NAMALWA (cell line): ENCODE measurements around the gene ATF4.
"Not testable (repeated sequence)": the region's sequence is repeated elsewhere in the genome, so short reads cannot be mapped to it uniquely, and the experiment has no call there.

ENCODE experiments used
- DNase-seq: peaks from one replicate; pipeline ENCODE4 v3.0.0-alpha.2; 2015; ENCODE audit warnings: low spot score

ATF4 gene

DNA sequence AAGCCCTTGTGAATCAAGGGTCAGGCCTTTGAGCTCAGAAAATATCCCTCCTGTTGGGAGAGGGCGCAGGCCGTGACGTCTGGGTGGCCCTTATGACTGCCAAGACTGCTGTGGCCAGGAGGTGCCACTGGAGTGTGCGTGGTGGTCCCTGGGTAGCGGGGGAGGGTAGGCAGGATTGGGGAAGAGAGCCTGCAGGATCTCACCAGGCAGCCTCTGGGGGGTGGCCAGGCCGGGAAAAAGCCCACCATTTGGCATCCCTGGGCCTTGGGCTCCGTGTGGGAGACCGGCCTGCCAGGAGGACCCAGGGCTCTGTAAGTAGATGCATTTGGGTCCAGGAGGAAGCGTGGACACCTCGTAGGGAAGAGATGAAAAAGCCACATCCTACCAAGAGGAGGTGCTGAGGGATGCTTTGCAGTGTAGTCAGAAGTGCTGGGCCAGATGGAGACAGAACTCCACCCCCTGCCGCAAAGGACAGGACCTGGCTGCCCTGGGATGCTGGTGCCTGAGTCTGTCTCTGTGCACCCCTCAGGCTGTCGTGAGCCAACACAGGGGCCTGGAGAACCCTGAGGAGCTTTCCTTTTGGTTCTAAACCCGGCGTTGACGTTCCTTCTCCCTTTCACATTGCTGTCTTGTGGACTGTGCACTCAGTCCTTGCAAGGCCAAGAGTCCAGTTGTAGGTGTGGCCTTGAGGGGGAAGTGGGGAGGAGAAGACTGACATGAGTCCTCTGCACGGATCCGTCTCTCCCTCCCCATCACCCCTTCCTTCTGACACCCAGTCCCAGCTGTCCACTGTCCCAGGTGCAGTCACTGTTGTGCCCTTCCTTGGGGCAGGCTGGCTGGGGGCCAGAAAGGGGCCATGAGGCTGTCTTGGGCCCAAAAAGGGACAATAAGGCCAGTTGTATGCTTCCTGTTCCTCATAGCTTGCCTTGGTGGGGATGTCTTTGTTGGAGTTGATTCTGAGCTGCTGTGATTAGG, 31.0 kb upstream of the ATF4 start:
- DNase-seq: no peak

DNA sequence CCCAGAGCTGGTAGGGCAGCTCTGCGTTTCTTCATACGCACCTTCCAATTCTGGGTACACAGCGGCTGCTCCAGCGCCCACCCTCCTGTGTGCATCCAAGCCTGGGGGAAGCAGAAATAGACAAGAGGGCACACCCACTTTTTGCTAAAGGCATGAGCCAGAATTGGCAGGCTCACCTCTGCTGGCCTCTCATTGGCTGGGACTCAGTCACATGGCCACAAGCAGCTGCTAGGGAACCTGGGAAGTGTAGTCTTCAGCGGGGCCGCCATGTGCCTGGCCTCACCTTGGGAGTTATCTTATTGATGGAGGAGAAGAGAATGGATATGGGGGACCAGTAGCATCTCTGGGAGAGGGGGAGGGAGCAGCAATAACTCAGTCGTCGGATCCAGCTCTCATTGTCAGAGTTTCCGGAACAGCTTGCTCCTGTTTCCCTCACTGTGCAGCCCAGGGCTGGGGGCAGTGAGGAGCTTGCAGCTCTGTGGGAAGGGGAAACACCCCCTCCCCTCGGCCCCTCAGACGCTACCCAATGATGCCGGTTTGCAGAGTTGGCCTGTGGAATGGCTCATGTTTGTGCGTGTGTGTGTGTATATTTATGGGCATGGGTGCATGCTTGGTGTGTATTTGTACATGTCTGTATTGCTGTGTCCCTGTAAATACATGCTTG, 30.1 kb upstream of the ATF4 start:
- DNase-seq: peak; percentile 93

DNA sequence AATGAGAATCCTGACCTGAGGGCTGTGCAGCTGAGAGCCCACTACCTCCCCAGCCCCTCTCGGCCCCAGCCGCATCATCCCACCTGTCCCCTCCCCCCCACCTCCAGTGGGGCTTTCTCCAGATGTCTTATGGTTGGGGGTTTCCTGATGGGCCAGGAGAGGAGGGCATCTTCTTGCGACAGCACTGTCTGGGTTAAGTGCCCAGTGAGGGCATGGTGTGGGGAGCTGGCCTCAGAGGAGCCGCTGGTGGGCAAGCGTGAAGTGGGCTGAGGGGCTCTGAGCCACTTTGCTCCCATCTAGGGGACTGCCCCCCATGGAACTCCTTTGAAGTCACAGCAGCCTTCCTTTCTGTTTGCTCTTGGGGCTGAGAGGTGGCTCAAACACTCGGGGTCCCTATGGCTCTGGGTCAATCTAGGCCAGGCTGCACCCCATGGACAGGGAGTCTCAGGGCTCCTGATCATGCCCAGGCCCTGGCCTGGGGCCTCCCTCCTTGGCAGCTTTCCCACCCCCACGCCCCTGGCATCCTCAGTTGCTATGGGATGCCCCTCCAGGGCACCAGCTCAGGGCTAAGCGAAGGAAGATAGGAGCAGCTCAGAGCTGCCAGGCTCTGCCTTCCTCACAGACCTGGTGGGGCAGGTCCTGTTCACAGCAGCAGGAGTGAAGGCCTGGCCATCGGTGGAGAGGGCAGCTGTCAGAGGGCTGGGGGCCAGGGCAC, 29.2 kb upstream of the ATF4 start:
- no peak for DNase-seq

DNA sequence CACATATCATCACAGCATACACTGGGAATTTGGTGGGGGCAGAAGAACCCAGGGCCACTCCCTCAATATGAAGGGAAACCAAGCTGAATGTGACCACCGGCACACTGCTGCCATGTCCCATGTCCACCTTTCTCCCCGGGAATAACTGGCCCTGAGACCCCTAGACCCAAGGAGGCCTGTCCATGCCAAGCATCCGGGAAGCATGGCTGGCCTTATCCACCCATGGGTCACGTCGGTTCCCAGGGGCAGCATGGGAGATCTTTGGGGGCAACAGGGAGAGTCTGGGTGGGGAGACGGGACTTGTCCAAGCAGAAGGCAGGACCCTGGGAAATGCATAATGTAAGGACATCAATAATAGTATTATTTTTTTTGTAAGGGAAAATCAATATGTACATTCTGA, 28.7 kb upstream of the ATF4 start:
- no peak for DNase-seq

DNA sequence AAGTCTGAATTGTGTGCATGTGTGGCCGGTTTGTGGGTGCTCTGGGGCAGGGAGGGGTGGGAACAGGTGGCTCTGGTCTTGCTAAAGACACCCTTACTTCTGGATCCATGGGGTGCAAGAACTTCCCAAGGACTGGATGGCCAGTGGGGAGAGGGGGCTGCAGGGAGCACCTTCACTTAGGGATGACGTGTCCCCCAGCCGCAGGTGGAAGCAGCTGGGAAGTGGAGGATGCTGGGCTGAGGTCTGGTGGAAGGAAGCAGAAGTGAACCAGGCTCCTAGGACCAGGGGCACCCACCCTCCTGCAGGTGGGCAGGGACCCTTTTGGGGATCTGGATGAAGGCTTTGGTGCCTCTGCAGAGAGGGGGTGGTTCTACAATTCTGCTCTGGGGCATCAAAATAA, 28.2 kb upstream of the ATF4 start:
- DNase-seq: no peak

DNA sequence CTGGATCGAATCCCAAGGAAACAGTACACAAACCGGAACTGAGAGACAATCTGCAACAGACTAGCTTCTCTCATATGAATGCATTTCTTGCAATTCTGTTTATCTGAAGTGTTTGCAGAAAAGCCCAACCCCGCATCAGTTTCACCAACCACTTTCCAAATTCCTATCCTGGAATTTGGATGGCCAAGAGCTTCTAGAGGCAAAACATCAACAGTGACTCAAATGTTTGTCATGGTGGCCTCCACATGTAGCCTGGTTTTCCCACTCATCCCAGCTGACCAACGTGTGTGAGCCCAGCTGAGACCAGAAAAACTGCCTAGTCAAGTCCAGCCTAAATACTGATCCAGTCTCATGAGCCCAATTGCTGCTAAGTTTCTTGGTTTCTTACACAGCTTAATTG, 26.6 kb upstream of the ATF4 start:
- no peak for DNase-seq

DNA sequence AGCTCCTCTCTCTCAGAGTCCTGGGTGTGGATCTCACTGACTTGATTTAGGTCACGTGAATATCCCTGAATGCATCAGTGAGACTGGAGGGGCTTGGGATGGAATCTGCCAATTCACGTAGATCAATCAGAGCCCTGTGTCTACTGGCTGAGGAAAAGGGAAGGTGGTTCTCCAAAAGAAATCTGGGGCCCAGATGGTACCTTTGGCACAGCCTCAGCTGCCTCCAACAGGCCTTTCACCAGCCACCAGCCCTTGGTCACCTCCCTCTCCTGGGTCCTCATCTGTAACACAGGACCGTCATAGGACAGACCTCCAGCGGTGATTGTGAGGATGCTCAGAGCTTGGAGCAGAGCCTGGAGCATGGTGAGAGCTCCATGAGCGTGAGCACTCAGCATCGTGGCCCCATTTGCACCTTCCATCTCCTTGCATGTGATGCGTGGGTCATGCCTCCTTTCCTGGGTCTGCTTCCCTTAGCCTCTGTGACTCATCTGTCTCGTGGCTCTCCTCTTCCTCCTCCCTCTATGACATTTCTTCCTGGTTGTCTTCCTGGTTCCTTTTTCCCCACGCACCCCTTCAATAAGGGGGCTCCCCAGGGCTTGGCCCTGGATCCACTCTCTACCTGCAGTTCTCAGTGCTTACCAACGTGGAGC, 25.8 kb upstream of the ATF4 start:
- no peak for DNase-seq

DNA sequence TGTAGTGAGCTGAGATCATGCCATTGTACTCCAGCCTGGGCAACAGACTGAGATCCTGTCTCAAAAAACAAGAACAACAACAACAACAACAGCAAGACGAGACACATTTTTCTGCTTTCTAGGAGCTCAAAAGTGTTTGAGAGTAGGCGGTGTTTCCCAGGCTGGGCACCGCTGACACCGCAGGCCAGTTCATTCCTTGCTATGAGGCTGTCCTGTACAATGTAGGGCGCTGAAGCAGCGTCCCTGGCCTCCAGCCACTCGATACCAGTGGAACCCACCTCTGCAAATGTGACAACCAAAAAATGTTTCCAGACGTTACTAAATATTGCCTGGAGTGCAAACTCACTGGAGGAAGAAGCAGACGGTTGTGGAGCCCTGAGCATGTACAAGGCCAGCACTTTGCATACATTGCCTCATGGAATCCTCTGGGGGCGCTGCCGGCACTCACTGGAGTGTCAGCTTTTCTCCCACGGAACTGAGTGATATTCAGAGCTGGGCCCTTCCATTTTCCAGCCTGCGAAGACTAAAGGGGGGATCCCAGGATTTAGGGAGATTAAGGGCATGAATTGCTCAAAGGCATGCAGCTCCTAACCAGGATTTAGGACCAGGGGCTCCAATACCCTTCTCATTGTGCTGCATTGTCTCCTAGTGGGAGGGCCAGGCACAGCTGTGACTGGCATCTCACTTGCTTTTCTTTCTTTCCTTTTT, 24.1 kb upstream of the ATF4 start:
- DNase-seq: peak; percentile 83

DNA sequence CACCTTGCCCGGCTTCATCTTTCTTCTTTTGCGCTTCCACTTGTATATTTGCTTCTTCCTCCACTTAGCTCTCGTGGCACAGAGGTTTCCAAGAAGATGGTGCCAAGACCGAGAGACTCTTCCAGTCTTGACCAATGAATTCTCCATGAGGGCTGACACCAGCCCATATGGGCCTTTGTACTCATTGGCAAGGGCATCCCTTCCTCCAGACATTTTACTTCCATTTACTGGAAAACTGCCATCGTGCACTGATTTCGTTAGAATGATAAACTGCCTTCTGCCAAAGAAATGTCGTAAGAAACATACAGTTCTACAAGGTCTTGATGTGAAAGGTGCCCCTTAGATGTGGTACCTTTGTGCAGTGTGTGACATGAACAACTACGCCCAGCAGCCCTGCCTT, 22.9 kb upstream of the ATF4 start:
- no peak for DNase-seq

DNA sequence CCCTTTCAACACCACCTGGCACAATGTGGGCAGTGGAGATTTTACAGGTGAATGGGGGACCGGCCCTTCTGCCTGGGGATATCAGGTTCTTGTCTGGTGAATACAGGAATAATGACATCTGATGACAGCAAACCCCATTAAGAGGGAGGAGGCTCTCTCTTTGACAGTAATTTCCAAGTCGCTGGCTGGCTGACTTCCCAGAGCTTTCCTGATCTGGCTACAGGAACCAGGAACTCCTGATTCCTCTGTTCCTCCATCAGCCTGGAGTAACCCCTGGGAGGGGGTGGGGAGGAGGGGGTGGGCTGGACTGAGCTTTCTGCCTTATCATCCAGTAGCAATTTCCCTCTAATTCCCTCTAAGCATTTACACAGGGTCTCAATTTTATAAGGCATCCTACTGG, 22.0 kb upstream of the ATF4 start:
- DNase-seq: no peak

DNA sequence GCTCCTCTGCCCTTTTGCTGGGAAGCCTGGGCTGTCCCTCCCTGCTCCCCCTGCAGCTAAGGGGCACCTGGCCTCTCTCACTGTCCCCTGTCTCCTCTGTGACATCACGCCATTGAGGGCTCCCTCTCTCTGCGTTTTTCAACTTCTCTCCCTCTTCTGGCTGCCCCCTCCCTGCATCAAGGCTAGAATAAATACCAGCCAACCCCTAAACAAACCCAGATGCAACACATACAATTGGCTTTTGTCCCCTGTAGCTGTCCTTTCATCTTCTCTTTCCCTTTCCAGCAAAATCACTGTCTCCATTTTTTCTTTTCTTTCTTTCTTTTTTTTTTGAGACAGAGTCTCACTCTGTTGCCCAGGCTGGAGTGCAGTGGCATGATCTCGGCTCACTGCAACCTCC, 21.6 kb upstream of the ATF4 start:
- DNase-seq: no peak

DNA sequence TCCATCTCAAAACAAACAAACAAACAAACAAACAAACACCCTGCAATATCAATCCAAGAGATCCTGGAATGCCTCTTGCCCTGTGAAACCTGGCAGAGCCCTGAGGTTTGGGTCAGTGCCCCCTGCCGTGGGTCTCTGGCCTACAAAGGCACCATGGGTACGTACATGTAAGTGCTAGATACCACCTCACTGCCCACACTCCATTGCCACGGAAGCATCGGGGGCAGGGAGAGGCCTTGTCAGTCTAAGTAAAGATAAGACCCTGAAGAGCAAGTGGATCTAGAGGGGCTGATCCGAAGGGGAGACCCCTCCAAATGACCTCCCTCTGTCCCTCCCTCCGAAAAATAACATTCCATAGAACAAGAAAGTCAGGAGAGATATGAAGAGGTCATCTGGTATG, 20.3 kb upstream of the ATF4 start:
- no peak for DNase-seq

DNA sequence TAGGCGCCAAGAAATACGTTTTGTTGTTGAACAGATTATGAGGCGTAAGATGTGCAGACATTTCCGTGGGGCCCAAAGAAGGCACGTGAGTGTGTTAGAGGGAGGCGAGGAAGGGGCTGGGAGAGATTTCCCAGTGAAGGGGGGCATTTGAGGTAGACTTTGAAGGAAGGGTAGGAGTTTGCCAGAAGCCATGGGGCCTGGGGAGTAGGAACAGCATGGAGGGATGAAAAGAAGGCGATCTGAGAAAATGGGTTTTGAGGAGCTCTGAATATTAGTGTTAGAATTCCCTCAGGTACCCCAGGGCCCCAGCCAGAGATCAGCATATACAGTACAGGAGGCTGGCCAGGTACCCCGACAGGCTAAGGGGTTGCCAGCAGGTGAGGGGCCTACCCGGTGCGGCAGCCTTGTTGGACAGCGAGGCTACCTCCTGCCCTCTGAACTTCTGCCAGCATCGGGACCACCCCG, 18.7 kb upstream of the ATF4 start:
- no peak for DNase-seq

DNA sequence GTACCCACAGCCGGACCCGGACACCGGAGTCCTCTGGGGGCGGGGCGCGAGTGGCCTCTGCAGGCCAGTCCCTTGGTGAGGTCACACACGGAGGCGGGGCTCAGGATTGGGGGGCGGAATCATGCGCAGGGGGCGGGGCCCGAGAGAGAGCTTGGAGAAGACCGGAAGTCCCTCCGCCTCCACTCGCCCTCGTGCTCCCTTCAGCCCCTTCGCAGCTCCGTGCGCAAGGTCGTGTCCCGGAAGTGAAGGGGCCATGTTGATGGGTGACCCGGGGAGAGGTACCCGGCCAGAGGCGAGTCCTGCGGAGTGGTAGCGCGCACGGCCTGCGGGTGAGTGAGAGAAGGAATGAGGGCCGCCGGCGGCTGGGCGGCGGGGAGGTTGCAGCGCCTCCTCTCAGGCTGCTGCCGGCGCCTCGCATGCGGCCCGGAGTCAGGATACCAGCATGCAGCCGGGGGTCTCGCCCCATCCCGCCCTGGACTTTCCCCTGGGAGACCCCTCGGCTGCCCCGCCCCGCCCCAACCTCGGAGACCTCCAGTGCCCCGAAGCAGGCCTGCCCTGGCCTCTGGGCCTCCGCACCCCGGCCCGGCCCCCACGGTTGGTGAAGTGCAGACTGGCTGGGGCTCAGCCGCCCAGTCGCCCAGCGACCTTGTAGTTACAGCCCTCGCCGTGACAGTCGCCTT, 18.1 kb upstream of the ATF4 start, which contains the start of gene MIEF1:
MIEF1 (plus strand) TSS at position 182 of the 680 bp plus-strand sequence. CDS start 9,005 bp downstream, outside the sequence.
- DNase-seq: peak; percentile 97

DNA sequence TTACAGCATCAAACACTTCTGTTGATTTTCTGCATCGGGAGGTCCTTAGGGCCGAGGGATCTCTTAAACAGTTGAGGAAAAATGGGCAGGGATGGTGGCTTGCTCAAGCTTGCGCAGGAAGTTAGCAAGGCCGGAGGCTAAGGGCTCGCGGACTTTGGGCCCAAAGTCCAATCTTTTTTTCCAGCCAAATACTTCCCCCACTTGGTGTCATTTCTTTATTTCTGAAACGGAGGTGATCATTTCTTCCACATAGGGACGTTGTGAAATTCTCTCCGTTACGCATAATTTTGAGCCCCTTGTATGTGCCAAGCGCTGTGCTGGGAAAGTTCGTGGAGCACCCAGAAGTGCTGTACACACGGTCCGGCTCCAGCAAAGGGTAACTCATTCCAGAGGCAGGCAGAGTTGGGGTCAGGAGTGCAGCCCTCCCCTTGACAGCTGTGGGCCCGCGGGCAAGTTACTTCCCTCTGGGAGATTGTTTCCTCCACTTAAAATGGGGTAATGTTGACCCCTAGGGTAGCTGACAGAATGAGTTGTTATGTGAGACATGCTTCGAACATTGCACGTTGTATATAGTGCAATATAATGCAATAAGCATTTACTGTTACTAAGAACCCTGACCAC, 17.5 kb upstream of the ATF4 start:
- DNase-seq: peak; percentile 34

DNA sequence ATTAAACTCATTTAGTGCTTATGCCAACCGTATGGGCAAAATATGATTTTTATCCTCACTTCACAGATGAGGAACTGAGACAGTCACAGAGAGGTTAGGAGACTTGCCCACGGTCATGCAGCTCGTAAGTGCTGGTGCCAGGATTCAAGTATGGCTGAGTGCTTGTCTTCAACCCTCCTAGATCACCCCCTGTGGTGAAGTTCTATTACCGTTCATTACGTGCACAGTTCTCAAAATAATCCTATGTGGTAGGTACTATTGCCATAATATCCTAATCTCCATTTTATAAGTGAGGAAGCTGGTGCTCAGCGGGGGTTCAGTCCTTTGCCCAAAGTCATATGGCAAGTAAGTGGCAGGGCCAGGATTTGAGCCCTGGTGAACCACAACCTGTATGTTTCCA, 16.7 kb upstream of the ATF4 start:
- DNase-seq: peak; percentile 59

DNA sequence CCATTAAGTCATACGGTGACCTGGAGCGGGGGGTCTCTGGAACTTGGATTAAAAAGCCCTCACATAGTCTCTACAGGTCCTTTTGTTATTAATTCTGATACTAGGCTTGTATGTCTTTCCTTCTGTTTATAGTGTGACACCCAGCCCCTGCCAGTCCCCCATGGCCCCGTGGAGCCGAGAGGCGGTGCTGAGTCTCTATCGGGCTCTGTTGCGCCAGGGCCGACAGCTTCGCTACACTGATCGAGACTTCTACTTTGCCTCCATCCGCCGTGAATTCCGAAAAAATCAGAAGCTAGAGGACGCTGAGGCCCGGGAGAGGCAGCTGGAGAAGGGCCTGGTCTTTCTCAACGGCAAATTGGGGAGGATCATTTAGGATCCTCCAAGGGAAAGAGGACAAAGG, 16.3 kb upstream of the ATF4 start:
- no peak for DNase-seq

DNA sequence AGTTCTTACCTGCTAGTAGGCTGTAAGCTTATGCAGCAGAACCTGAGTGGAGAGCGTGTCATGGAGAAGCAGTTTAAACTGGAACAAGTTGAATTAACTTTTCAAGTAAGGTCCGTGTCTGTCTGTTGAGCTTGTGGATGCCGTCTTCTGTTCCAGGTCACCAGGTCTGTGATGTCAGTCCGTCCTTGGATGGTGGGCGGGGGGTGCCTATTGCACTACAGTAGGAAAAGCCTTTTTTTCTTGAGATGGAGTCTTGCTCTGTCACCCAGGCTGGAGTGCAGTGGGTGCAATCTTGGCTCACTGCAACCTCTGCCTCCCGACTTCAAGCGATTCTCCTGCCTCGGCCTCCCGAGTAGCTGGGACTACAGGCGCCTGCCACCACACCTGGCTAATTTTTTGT, 13.3 kb upstream of the ATF4 start:
- DNase-seq: not testable (repeated sequence)

DNA sequence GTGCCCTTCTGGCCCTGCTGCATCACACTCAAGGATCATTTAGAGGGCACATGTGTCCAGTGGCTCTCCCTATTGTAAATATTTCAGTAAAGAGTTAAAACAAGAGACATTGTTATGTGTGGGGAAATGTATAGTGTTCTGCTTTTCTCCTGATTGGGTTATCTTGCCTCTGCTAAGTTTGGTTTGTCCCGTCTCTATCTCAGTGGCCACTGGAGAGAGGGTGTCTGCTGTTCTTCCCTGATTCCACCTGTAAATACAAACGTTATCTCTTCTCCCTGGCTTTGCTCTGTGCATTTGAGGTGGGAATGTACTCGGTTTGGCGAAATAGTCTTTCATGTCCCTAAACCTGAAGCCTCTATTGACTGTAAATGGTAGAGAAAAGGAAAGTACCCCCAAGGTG, 12.0 kb upstream of the ATF4 start:
- no peak for DNase-seq

DNA sequence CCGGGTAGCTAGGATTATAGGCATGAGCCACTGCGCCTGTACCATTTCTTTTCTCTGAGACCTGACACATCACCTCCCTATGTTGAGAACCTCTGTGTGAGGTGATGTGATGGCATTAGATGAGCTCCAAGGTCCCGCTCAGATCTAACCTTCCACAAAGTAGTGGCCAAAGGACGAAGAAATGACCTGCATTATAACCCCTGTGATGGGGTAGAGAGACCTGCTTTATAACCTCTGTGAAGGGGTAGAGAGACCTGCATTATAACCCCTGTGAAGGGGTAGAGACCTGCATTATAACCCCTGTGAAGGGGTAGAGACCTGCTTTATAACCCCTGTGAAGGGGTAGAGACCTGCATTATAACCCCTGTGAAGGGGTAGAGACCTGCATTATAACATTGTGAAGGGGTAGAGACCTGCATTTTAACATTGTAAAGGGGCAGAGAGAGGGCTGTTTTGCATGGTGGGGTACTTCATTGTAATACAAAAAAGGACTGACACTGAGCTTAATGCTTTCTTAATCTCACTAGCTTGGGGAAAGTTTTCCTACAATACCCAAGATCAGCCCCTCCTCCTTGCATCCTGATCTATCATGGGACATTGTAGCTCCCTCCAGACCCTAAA, 9.7 kb upstream of the ATF4 start:
- DNase-seq: no peak
